CD4-positive, alpha-beta T cell treated with Interleukin-10 for 1 hour (primary cell): ENCODE data around the gene ZNF761.
"Not testable (repeated sequence)": the region's sequence is repeated elsewhere in the genome, so short reads cannot be mapped to it uniquely, and the experiment has no call there.

Experiments used
- DNase-seq: peaks from one replicate; pipeline ENCODE4 v3.0.0-alpha.2; 2020

ZNF761 gene

DNA sequence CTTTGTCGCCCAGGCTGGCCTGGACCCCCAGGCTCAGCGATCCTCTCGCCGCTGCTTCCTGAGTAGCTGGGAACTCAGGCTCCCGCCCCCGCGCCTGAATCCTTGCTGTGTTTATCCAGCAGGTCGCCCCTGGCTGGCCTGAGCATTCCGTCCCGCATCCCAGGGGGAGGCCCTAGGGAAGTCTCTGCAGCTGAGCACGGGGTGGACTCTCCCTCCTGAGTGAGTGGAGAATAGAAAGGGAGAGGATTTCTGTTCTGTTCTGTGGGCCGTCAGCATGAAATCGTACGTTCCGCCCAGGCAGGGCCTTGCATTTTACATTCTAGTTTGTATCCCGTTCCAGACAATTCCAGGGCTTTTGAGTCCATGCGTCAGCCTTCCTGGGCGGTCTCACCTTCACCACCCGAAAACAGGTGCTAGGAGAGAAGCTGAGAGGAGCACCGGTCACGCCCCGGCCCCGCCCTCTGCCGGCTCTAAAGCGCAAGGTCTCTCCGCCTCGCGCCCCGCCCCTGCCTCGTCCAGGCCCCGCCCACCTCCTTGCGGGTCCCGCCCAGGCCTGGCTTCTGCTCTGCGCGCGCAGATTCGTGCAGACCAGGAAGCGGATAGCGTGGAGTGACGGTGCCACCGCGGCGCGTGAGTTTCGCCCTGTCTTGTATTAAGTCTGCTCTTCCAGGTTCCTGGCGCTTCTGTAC is at the start of gene ZNF761:
TSS of gene ZNF761 (plus strand) at position 586 of the 689 bp plus-strand sequence. CDS start 15,285 bp downstream, outside the sequence.
- DNase-seq, result peak; percentile 97

DNA sequence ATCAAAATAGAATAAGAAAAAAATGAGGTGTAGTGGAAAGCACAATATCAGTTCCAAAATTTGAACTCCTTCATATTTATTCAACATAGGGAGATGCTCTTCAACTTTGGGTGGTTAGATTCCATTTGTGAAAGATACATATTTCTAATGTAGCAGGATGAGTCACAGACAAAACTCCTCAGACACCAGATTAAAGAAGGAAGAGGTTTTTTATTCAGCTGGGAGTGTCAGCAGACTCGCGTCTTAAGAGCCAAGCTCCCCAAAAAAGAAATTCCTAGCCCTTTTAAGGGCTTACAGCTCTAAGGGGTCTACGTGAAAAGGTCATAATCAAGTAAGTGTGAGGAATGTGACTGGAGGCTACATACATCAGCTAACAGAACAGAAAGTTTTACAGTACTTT is 43.6 kb upstream of the ZNF761 start:
- no peak for DNase-seq

DNA sequence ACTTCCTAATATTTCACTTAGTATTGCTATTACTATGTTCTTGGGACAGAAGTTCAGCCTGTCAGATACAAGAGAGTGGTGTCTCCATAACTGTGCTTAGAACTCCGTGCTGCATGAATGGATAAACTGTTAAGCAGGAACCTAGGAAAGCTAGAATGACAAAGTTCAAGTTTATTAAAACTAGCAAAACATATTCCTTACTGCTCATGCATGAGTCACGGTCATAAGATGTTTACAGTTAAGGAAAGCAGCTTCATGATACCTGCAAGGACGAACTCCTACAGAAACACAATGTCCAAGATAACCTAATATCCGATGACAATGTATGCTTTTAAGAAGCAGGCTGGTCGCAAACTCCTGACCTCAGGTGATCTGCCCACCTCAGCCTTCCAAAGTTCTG is 42.9 kb upstream of the ZNF761 start:
- DNase-seq, result no peak

DNA sequence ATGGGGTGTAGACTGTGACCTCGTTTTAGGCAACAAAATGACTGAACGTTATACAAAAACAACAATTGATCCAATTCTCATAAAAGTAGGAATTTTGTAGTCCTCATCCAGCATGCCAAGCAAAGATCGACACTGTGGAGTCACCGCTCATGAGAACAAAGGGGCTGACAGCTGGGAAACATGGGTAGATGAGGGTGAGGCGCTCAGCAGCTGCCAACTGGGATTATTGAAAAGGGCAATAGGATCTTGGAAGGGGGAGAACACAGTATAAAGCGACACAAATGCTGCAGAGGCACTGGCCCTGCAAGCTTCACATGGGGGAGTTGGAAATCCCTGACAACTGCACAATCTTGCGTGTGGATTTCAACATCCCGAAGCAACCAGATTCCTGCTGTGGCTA is 42.2 kb upstream of the ZNF761 start:
- no peak for DNase-seq

DNA sequence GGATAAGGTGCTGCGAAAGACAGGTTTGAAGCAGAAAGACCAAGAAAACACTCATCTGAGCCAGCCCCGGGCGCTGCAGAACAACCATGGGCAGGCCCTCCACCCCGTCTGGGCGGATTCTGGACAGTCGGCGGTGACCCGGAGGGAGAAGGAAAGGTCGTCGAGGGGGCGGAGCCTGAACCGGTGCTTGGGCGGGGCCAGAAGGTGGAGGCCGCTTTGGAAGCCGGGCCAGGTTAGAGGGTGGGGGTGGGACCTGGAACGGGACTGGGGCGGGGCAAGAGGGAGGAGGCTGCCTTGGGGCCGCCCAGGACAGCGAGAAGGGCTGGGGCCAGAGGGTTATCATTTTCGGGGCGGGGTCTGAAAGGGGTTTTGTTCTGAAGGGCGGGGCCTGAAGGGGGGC is 41.8 kb upstream of the ZNF761 start:
- no peak for DNase-seq

DNA sequence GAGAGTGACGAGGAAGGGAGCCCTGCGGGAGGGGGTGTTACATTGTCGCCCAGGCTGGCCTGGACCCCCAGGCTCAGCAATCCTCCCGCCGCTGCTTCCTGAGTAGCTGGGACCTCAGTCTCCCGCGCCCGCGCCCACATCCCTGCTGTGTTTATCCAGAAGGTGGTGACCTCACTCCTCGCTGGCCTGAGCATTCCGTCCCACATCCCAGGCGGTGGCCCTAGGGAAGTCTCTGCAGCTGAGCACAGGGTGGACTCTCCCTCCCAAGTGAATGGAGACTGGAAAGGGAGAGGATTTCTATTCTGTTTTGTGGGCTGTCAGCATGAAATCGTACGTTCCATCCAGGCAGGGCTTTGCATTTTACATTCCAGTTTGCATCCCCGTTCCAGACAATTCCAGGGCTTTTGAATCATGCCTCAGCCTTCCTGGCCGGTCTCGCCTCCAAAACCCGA is 37.2 kb upstream of the ZNF761 start:
- no peak for DNase-seq

DNA sequence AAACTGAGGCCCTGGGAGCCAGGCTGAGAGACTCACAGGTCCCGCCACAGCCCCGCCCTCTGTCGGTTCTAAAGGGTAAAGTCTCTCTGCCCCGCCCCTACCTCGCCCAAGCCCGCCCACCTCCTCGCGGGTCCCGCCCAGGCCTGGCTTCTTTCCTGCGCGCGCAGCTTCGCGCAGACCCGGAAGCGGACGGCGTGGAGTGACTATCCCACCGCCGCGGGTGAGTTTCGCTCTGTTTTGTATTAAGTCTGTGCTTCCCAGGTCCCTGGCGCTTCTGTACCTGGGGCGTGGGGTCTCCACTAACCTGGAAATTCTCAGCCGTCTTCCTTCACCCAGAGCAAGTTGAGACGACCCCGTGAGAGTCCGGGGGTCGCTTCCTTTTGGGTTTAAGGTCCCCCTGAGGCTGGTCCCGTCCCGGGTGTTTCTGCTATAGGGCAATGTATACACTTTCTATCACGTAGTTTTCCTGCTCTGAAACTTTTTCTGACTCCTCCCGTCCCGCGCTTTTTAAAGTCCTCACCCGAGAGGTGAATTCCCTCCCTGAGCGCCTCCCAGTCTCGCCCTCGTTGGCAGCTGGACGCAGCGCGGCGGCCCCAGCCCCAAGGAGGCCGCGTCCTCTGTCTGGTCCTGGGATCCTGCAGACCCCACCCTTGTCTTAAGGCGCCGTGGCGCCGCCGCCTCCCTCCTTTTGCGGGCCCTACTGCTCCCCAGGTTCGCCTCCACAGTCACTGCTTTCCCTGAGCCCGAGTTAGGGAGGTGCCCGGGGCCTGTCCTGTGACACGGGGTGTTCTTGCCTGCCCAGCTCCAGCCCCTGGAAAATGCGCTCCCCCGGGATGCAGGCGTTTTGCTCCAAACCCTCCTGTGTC is 36.6 kb upstream of the ZNF761 start, which contains the start of gene ZNF765:
TSS of gene ZNF765 (plus strand) at position 176 of the 866 bp plus-strand sequence. CDS start 2,867 bp downstream, outside the sequence.
- peak; percentile 96 for DNase-seq

DNA sequence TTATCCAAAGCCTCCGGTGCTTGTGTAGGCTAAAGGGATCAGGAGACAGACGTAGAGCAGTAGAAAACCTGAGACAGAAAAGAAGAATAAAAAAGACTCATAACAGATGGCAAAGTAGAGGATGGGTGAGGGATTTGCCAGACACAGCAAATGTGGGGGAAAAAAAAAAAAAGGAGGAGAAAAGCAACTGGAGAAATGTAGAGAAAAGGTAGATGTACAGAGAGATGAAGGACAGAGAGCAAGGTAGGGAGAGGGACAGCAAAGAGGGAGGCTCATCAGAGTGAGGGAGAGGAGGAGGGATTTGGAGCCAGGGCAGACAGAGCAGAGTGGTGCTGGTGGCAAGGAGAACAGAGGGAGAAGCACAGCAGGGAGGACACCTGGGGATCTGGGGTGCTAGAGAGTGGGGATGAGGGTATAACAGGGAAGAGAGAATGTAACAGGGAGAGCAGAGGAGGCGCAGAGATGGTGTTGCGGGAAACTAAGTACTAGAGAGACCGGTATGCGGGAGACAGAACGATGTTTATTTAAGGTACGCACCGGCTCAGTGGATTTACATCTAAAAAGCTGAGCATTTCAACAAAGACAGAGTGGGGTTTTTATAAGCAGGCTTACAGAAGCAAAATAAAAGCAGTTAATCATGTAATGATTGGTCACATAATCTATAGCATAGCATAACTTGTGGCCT is 35.8 kb upstream of the ZNF761 start:
- DNase-seq, result not testable (repeated sequence)

DNA sequence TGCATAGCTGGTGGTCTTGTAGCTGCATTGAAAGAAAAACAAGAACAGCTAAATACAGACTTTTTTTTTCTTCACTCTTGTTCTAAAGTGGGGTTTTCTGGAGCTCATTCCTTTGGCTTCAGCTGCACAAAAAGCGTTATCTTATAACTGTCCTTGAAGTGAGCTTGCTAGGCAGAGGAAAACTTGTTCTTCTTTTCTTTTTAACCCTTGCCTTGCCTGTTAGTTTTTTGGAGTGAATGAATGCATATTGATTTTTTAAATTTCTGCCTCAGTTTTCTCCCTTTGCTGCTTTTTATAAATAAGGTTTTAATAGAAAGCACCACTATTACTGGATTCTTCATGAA is 35.3 kb upstream of the ZNF761 start:
- no peak for DNase-seq

DNA sequence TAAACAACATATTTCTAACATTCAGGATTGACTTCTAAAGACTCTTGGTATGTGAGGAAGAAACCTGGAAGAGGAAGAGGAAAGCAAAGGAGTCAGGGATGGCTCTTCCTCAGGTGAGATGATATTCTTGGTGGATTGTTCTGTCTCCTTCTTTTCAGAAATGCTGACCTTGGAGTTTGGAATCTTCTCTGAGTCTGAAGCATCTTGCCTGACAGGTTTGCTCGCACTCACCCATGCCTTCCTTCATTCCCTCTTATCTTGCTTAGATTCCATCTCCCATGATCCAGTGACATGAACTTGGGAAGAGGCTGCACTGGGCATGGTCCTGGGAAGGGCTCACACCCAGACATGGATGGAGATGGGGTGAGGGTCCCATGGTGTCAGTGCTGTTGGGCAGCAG is 33.9 kb upstream of the ZNF761 start:
- DNase-seq, result not testable (repeated sequence)

DNA sequence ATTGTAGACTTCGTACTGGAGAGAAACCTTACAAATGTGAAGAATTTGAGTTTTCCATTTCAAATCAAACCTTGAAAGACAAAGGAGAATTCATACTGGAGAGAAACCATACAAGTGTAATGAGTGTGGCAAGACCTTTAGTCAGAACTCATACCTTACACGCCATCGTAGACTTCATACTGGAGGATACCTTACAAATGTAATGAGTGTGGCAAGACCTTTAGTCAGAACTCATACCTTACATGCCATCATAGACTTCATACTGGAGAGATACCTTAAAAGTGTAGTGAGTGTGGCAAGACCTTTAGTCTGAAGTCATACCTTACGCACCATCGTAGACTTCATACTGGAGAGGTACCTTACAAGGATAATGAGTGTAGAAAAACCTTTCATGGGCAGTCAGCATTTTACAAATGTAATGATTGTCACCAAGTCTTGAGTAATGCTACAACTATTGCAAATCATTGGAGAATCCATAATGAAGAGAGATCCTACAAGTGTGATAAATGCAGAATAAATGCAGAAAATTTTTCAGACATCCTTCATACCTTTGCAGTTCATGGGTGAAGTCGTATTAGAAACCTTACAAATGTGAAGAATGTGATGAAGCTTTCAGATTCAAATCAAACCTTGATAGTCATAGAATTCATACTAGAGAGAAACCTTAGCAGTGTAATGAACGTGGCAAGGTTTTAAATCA is 22.1 kb upstream of the ZNF761 start:
- no peak for DNase-seq

DNA sequence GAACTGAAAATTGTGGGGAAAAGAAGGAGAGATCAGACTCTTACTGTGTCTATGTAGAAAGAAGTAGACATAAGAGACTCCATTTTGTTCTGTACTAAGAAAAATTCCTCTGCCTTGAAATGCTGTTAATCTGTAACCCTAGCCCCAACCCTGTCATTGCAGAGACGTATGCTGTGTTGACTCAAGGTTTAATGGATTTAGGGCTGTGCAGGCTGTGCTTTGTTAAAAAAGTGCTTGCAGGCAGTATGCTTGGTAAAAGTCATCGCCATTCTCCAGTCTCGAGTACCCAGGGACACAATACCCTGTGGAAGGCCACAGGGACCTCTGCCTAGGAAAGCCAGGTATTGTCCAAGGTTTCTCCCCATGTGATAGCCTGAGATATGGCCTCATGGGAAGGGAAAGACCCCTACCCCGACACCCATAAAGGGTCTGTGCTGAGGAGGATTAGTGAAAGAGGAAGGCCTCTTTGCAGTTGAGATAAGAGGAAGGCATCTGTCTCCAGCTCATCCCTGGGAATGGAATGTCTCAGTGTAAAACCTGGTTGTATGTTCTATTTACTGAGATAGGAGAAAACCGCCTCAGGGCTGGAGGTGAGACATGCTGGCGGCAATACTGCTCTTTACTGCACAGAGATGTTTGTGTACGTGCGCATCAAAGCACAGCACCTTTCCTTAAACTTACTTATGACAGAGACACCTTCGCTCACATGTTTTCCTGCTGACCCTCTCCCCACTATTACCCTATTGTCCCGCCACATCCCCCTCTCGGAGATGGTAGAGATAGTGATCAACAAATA is 11.1 kb upstream of the ZNF761 start:
- DNase-seq, result not testable (repeated sequence)

DNA sequence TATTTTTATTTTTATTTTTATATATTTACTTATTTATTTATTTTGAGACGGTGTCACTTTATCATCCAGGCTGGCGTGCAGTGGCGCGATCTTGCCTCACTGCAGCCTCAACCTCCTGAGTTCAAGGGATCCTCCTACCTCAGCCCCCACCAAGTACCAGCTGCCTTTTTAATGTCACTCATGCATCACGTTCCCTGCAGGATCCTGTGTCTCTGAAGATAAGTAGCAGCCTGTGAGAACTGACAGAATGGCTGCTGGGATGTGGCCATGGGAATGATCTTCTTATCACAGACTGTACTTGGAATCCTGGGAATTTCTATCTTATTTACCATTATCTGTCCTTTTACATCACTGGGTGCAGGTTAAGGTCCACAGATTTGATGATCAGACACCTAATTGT is 9.2 kb upstream of the ZNF761 start:
- DNase-seq, result no peak

DNA sequence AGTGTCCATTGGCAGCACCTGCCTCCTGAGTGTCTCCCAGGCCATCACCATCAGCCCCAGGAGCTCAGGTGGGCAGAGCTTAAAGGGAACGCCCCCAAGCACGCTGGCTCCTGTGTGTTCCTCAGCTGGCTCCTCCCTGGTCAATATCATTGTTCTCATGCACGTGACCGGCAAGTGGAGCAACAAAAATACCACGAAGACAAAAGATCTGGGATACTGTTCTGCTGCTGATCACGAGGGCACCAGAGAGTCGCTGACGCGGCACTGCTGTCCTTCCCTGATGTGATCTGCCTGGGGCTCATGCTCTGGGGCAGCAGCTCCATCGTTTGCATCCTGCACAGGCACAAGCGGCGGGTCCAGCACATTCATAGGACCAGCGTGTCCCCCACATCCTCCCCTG is 8.7 kb upstream of the ZNF761 start:
- DNase-seq, result not testable (repeated sequence)

DNA sequence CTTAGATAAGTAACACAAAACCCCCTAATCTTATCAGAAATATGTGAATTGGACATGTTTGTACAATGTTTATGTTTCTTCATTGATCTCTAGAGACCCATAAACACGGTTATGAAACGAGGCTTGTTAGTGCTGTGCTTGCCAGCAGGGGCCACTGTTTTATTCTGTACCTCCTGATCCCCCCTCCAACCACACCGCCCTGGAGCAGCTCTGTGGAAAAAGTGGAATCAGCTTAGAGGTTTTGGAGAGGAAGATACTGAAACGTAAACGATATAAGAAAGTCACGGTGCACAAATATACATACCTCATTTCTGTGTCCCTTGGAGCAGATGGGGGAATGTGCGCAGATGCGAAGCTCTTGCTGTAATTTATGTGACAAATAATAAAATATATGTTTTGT is 8.1 kb upstream of the ZNF761 start:
- DNase-seq, result not testable (repeated sequence)

DNA sequence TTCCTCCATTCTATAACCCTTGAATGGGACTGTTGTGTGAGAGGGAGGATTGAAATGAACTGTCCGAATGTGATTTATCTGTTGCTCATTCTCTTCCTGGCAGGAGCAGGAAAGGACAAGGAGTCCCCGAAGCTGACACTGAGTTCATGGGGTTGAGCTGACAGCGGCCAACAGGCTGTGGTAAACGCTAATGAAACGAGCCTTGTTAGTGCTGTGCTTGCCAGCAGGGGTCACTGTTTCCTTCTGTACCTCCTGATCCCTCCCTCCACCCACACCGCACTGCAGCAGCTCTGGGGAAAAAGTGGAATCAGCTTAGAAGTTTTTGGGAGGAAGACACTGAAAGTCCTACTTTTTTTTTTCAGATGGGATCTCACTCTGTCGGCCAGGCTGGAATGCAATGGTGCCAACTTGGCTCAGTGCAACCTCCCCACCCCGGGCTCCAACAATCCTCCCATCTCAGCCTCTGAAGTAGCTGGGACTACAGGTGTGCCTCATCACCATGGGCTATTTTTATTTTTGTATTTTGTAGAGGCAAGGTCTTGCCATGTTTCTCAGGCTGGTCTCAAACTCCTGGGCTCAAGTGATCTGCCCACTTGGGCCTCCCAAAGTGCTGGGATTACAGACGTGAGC is 6.7 kb upstream of the ZNF761 start:
- DNase-seq, result peak; percentile 72

DNA sequence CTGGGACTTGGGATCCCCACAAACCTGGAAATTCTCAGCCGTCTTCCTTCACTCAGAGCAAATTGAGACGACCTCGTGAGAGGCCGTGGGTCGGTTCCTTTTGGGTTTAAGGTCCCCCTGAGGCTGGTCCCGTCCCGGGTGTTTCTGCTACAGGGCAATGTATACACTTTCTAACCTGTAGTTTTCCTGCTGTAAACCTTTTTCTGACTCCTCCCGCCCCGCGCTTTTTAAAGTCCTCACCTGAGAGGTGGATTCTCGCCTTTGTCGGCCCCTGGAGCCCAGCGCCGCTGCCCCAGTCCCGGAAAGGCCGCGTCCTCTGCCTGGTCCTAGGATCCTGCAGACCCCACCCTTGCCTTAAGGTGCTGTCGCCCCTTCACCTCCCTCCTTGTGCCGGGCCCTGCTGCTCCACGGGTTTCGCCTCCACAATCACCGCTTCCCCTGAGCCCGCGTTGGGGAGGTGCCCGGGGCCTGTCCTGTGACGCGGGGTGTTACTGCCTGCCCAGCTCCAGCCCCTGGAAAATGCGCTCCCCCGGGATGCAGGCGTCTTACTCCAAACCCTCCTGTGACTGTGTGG is 391 bp downstream of the ZNF761 start:
- no peak for DNase-seq

DNA sequence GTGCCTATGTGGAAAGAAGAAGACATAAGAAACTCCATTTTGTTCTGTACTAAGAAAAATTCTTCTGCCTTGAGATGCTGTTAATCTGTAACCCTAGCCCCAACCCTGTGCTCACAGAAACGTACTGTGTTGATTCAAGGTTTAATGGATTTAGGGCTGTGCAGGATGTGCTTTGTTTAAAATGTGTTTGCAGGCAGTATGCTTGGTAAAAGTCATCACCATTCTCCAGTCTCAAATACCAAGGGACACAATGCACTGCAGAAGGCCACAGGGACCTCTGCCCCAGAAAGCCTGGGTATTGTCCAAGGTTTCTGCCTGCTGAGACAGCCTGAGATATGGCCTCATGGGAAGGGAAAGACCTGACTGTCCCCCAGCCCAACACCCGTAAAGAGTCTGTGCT is 12.0 kb downstream of the ZNF761 start:
- not testable (repeated sequence) for DNase-seq

DNA sequence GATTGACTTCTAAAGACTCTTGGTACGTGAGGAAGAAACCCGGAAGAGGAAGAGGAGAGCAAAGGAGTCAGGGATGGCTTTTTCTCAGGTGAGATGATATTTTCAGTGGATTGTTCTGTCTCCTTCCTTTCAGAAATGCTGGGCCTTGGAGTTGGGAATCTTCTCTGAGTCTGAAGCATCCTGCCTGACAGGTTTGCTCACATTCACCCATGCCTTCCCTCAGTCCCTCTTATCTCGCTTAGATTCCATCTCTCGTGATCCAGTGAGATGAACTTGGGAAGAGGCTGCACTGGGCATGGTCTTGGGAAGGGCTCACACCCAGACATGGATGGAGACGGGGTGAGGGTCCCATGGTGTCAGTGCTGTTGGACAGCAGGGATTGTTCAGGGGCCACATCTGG is 15.4 kb downstream of the ZNF761 start:
- not testable (repeated sequence) for DNase-seq

DNA sequence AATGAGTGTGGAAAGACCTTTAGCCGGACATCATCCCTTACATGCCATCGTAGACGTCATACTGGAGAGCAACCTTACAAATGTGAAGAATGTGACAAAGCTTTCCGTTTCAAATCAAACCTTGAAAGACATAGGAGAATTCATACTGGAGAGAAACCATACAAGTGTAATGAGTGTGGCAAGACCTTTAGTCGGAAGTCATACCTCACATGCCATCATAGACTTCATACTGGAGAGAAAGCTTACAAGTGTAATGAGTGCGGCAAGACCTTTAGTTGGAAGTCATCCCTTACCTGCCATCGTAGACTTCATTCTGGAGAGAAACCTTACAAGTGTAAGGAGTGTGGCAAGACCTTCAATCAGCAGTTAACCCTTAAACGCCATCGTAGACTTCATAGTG is 24.0 kb downstream of the ZNF761 start:
- no peak for DNase-seq

DNA sequence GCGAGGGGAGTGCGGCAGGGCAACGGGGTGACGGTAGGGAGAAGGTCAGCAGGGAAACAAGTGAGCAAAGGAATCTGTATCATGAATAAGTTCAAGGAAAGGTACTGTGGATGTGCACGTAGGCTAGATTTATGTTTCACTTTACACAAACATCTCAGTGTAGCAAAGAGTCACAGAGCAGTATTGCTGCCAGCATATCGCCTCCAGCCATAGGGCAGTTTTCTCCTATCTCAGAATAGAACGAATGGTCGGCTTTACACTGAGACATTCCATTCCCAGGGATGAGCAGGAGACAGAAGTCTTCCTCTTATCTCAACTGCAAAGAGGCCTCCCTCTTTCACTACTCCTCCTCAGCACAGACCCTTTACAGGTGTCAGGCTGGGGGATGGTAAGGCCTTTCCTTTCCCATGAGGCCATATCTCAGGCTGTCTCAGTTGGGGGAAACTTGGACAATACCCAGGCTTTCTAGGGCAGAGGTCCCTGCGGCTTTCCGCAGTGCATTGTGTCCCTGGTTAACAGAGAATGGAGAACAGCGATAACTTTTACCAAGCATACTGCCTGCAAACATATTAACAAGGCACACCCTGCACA is 28.4 kb downstream of the ZNF761 start:
- not testable (repeated sequence) for DNase-seq
